Activated CD4-positive, CD25-positive, alpha-beta regulatory T cell treated with anti-CD3 and anti-CD28 coated beads, Interleukin-2, amount 50 U/mL, for 16 hours (primary cell): ENCODE measurements around the gene TOMM20.

Experiments
- DNase-seq: peaks from one replicate; pipeline ENCODE4 v3.0.0-alpha.2; 2020; ENCODE audit warnings: low read depth, low spot score

The TOMM20 gene

DNA sequence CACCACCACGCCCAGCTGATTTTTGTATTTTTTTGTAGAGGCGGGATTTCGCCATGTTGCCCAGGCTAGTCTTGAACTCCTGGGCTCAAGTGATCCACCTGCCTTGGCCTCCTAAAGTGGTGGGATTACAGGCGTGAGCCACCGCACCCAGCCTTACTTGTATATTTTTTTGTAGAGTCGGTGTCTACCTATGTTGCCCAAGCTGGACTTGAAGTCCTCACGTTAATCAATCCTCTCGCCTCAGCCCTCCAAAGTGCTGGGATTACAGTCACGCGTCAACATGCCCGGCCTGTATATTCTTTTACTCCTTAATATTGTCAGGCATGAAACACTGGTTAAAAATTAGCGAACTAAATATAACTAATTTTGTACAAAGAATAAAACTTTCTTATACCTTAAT, 5.5 kb upstream of the TOMM20 start:
- no peak for DNase-seq

GRCh38 chr1:235133086-235133485, 4.4 kb upstream of the TOMM20 start:
- no peak for DNase-seq

DNA sequence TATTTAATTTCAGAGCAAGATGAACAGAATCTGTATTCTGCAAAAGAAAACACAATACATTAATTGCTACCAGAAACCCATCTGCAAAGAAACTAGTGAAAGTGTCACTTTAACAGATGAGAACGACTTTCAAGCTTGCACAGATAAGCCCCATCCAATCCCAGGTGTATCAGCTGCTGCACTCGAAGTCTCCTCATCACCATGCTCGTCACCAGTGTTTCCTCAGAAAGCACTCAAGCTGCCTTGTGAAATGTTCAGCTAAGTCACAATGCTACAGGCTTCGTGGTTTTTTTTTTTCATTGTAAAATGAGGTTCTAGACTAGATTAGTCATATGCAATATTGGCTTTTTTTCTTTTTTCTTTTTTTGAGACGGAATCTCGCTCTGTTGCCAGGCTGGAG, 3.3 kb upstream of the TOMM20 start:
- DNase-seq, result no peak

- no peak for DNase-seq
Measured at GRCh38 chr1:235130766-235131270, 2.2 kb upstream of the TOMM20 start.

DNA sequence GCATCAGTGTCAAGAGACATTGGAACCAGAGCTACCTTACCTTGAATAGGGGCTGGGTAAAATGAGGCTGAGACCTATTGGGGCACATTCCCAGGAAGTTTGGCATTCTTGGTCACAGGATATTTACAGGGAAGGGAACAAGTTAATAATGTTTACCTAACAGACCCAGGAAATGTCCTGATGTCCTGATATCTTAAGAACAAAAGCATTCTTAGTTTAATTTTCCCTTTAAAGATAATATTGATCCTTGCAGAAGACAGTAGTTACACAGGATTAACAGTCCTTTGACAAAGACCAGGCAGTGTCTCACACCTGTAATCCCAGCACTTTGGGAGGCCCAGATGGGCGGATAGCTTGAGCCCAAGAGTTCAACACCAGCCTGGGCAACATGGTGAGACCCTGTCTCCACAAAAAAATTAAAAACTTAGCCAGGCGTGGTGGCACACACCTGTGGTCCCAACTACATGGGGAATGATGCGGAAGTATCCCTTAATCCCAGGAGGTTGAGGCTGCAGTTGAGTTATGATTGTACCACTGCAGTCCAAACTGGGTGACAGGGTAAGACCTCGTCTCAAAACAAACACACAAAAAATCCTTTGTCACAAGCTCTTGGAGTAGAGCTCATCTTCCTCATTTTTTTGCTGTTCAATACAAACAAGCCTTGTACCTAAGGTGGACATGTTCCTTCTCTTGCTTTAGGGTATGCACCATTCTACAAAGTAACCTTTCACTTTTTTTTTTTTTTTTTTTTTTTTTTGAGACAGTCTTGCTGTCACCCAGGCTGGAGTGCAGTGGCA, 1.3 kb upstream of the TOMM20 start:
- no peak for DNase-seq

- DNase-seq, result no peak
Measured at GRCh38 chr1:235127732-235128455, 743 bp downstream of the TOMM20 start.

DNA sequence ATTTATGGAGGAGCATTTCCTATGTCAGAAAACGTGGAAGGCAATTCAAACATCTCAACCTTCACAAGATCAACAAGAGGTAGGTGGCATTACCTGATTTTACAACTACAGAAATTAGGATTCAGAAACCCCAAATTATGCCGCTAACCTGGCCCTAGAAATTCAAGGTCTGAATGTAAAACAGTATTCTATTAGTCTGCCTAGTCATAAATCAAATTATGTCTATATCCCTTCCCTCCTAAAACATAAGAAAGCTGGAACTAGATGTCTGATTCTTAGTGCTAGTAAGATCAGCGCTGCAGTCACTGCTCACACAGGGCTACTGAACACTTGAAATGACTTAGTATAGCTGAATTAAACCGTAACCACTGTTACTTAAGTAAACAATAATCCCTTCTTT, 1.4 kb downstream of the TOMM20 start:
- no peak for DNase-seq

- no peak for DNase-seq
Measured at GRCh38 chr1:235124665-235125064, 4.0 kb downstream of the TOMM20 start.

- no peak for DNase-seq
Measured at GRCh38 chr1:235124111-235124510, 4.5 kb downstream of the TOMM20 start.

GRCh38 chr1:235122348-235122747, 6.3 kb downstream of the TOMM20 start:
- DNase-seq, result no peak

GRCh38 chr1:235113183-235113917, 15.3 kb downstream of the TOMM20 start:
- no peak for DNase-seq

DNA sequence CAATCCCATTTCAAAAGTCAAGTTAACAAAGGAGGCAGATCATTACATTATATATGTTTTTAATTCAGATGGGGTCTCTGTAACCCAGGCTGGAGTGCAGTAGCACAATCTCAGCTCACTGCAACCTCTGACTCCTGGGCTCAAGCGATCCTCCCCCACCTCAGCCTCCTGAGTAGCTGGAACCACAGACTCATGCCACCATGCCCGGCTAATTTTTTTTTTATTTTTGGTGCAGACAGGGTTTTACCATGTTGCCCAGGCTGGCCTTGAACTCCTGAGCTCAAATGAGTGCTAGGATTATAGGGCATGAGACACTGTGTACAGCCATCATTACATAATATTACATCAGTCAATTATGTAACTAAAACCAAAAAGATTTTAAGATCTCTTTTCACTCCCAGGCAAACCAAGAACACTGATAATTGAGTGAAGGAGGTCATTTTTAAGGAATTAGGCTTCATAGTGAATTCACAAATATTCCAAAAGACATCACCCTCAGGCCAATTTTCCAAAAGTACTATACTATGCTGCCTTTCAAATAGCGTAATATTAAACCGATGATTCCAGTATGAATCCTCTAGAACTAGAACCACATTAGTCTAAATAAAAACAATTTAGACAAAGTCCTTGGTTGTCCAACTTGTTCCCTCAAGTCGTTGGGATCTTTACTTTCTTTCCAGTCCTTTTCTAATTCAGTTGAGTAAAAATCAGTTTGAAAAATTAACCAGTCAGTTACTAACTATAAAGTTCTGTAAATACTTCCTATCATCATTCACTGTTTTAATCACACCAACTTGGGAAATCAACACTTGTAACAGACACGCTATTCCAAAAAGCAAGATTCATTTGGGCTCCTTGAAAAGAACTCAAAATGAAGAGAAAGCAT, 16.1 kb downstream of the TOMM20 start:
- no peak for DNase-seq

DNA sequence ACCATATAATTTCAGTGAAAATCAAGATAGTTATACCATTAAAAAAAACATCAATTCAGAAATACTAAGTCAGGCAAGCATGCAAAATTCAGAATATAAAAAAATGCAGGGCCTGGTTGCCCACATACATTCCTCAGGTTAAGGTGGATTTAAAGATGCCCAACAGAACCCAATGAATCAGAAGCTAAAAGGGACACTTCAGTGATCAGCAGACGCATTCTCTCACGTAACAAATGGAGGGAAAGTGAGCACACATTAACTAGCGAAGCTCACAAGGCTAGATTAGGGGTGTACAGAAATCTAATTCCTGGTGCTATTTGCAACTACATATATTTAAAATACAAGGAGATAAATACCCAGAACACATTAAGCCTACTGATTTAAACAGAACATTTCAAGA, 17.5 kb downstream of the TOMM20 start:
- no peak for DNase-seq

DNA sequence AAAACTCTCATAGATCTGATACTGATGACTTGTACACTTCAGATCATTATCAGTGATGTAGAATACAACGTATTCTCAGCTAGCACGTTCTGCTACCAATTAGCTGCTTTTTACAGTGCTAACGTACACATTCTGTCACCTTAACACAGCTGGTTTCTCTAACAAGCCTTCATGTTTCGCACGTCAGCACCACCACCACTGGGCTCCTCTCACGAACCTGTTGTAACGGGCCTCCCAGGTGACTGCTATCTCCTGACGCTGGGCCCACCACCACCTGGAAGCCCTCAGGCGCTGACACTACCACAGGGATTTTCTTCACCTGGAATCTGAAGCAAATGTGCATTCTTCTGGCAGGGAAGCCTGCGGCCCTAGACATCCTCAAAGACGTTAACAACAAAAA, 19.8 kb downstream of the TOMM20 start:
- DNase-seq, result no peak

- DNase-seq, result no peak
Measured at GRCh38 chr1:235108185-235108593, 20.4 kb downstream of the TOMM20 start.

- DNase-seq, result no peak
Measured at GRCh38 chr1:235107368-235108184, 21.1 kb downstream of the TOMM20 start.

GRCh38 chr1:235106457-235106856, 22.2 kb downstream of the TOMM20 start:
- DNase-seq, result no peak

DNA sequence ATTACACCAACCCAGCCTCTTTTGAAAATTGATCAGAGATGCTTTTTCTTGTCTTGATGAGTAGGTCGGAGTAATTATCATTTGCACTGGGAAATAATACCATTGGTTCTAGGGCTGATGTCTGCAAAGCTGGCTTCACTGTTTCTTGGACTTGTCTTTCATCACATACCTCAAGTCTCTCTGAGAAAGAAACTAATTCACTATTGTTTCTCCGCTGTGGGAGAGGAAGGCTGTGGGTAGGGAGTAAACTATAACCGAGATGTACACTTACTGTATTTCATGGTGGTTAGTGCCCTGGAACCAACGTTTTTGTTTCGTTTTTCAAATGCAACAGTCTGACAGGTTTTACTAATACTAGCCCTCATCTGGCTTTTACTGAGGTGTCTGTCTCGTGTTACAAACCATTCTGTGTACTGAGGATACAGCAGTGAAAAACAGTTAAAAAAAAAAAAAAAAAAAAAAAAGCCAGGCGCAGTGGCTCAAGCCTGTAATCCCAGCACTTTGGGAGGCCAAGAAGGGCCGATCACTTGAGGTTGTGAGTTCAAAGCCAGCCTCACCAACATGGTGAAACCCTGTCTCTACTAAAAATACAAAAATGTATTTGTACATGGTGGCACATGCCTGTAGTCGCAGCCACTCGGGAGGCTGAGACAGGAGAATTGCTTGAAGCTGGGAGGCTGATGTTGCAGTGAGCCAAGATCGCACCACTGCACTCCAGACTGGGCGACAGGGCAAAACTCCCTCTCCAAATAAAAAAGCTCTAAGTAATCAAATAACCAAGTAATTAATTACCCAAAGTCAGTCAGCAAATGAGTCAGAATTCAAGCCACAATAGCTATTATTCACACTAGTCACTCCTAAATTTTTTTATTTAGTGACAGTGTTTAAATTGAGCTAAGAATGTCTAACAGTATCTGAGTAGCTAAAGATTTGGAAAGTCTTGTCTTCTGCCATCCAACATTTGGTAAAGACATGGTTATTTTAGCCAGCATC, 23.3 kb downstream of the TOMM20 start:
- no peak for DNase-seq

- DNase-seq, result no peak
Measured at GRCh38 chr1:235102993-235103411, 25.6 kb downstream of the TOMM20 start.
